Measurements from ENCODE around the gene MGAM2.

DNA sequence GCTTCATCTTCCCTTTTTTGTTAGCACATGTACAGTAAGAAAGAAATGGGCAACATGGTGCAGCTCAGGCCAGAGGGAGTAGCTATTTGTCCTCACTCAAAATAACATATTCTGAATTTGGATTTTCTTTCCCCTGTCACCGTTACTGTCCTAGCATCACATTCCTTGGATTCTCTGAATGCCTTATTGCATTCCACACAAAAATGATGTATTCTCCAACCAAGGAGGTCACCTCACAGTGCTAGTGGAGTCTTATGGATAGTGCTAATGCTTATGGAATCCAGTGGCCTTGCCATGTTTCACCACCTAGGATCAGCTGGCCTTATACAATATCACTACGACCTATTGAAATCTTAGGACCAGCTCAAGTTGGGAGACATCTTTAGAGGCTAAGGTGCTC is 139.2 kb downstream of the MGAM2 start:
- TF ChIP-seq MYC (IDR thresholded peaks at IDR 0.05; ENCODE audit: borderline replicate concordance, low read length): no peak
- TF ChIP-seq MAZ (IDR thresholded peaks at IDR 0.05; ENCODE audit: borderline replicate concordance, low read depth, low read length): no peak
- TF ChIP-seq, protein P1, sequence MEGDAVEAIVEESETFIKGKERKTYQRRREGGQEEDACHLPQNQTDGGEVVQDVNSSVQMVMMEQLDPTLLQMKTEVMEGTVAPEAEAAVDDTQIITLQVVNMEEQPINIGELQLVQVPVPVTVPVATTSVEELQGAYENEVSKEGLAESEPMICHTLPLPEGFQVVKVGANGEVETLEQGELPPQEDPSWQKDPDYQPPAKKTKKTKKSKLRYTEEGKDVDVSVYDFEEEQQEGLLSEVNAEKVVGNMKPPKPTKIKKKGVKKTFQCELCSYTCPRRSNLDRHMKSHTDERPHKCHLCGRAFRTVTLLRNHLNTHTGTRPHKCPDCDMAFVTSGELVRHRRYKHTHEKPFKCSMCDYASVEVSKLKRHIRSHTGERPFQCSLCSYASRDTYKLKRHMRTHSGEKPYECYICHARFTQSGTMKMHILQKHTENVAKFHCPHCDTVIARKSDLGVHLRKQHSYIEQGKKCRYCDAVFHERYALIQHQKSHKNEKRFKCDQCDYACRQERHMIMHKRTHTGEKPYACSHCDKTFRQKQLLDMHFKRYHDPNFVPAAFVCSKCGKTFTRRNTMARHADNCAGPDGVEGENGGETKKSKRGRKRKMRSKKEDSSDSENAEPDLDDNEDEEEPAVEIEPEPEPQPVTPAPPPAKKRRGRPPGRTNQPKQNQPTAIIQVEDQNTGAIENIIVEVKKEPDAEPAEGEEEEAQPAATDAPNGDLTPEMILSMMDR (IDR thresholded peaks at IDR 0.05): no peak
- no peak for TF ChIP-seq KDM1A (IDR thresholded peaks at IDR 0.05; ENCODE audit: low read depth)
- TF ChIP-seq BHLHE40 (IDR thresholded peaks at IDR 0.05; ENCODE audit: low read depth, low read length): no peak
- TF ChIP-seq JUNB (IDR thresholded peaks at IDR 0.05): no peak
- no peak for TF ChIP-seq CEBPB (IDR thresholded peaks at IDR 0.05)
- no peak for TF ChIP-seq ZC3H11A (IDR thresholded peaks at IDR 0.05)
- TF ChIP-seq HDAC2 (IDR thresholded peaks at IDR 0.05): no peak

Data from A549 (cell line).